ENCODE measurements around the gene PNKP. TPM values are rescaled to one million over a fixed set of nuclear protein-coding genes. Genes with fewer than 3 reads are reported as not detected.

The PNKP gene
- total and polyA plus RNA-seq, 10 of the 15 experiments (the other 5 are each of a cell fraction or from before 2014, with no cell fraction given) = 2.9 to 82.3 (median 33.2) TPM

DNA sequence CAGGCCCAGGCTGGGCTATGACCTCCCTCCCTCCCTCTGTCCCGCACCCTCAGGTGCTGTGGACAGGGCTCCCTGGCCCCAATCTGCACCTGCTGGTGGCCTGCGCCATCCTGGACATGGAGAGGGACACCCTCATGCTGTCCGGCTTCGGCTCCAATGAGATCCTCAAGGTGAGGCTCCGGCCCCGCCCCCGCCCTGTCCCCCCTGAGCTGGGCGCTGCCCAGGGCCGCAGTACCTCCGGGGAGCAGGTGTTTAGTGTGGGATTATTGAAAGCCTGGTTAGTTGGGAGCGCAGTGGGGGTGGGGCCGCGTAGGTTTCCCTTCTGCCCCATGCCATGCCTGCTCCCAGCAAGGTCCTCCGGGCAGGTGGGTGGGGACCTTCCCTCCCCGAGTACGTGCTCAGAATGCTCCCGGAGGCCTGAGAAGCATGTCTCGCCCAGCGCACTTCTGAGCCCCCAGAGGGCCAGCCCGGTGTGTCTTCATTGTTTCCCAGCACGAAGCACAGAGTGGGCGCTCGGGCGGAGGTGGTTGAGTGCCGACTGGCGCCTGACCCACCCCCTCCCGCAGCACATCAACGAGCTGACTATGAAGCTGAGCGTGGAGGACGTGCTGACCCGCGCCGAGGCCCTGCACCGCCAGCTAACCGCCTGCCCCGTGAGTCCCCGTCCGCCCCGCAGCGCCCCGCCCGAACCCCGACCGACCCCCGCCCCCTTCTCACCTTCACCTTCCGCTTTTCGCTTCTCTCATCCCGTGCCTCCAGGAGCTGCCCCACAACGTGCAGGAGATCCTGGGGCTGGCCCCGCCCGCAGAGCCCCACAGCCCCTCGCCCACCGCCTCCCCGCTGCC lies 20.5 kb upstream of the PNKP start (continued):
- TF ChIP-seq, protein P1, sequence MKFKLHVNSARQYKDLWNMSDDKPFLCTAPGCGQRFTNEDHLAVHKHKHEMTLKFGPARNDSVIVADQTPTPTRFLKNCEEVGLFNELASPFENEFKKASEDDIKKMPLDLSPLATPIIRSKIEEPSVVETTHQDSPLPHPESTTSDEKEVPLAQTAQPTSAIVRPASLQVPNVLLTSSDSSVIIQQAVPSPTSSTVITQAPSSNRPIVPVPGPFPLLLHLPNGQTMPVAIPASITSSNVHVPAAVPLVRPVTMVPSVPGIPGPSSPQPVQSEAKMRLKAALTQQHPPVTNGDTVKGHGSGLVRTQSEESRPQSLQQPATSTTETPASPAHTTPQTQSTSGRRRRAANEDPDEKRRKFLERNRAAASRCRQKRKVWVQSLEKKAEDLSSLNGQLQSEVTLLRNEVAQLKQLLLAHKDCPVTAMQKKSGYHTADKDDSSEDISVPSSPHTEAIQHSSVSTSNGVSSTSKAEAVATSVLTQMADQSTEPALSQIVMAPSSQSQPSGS (IDR thresholded peaks at IDR 0.05; ENCODE audit: low read length) = no peak
- TF ChIP-seq TARDBP (IDR thresholded peaks at IDR 0.05; ENCODE audit: borderline replicate concordance) (no peak), CBFB (IDR thresholded peaks at IDR 0.05; ENCODE audit: low read depth) (no peak), HDGF (IDR thresholded peaks at IDR 0.05) (no peak), STAT3 (IDR thresholded peaks at IDR 0.05; ENCODE audit: low read depth, low read length) (no peak), JUNB (IDR thresholded peaks at IDR 0.05) (no peak), EP300 (IDR thresholded peaks at IDR 0.05; ENCODE audit: borderline replicate concordance in 1 of 2, control insufficient read depth in 1 of 2, low read depth in 2 of 2, low read length in 2 of 2) (no peak), BCL11A (IDR thresholded peaks at IDR 0.05; ENCODE audit: low read depth, low read length) (no peak), FOS (IDR thresholded peaks at IDR 0.05; ENCODE audit: borderline replicate concordance, extremely low read depth, insufficient read length) (no peak), ETV6 (conservative IDR thresholded peaks at IDR 0.05 in 1 of 2, IDR thresholded peaks at IDR 0.05 in 1 of 2; ENCODE audit: borderline replicate concordance in 1 of 2, low read depth in 1 of 2) (no peak), EGR1 (IDR thresholded peaks at IDR 0.05; ENCODE audit: borderline replicate concordance in 1 of 2, low read depth in 2 of 2, low read length in 2 of 2) (peak in 1 of 2 experiments; percentile 3; a peak in 1 of 3 replicates), SIN3A (IDR thresholded peaks at IDR 0.05; ENCODE audit: low read depth, low read length) (no peak), ESRRA (IDR thresholded peaks at IDR 0.05; ENCODE audit: low read length) (no peak), JUND (IDR thresholded peaks at IDR 0.05; ENCODE audit: low read depth, low read length) (no peak)
- TF ChIP-seq, protein P2, sequence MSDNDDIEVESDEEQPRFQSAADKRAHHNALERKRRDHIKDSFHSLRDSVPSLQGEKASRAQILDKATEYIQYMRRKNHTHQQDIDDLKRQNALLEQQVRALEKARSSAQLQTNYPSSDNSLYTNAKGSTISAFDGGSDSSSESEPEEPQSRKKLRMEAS (IDR thresholded peaks at IDR 0.05; ENCODE audit: low read depth, low read length) = 0 out of 2 replicates have a peak, but pooled peaks have one; percentile 31
- TF ChIP-seq, protein P3, sequence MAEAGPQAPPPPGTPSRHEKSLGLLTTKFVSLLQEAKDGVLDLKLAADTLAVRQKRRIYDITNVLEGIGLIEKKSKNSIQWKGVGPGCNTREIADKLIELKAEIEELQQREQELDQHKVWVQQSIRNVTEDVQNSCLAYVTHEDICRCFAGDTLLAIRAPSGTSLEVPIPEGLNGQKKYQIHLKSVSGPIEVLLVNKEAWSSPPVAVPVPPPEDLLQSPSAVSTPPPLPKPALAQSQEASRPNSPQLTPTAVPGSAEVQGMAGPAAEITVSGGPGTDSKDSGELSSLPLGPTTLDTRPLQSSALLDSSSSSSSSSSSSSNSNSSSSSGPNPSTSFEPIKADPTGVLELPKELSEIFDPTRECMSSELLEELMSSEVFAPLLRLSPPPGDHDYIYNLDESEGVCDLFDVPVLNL (IDR thresholded peaks at IDR 0.05; ENCODE audit: low read depth, low read length) = no peak
- TF ChIP-seq, protein P4, sequence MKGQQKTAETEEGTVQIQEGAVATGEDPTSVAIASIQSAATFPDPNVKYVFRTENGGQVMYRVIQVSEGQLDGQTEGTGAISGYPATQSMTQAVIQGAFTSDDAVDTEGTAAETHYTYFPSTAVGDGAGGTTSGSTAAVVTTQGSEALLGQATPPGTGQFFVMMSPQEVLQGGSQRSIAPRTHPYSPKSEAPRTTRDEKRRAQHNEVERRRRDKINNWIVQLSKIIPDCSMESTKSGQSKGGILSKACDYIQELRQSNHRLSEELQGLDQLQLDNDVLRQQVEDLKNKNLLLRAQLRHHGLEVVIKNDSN (IDR thresholded peaks at IDR 0.05; ENCODE audit: borderline replicate concordance, extremely low read length, insufficient read depth, low read depth, low read length) = no peak
- TF ChIP-seq, protein P5, sequence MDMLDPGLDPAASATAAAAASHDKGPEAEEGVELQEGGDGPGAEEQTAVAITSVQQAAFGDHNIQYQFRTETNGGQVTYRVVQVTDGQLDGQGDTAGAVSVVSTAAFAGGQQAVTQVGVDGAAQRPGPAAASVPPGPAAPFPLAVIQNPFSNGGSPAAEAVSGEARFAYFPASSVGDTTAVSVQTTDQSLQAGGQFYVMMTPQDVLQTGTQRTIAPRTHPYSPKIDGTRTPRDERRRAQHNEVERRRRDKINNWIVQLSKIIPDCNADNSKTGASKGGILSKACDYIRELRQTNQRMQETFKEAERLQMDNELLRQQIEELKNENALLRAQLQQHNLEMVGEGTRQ (IDR thresholded peaks at IDR 0.05; ENCODE audit: borderline replicate concordance, low read depth, low read length) = no peak
- TF ChIP-seq, protein P6, sequence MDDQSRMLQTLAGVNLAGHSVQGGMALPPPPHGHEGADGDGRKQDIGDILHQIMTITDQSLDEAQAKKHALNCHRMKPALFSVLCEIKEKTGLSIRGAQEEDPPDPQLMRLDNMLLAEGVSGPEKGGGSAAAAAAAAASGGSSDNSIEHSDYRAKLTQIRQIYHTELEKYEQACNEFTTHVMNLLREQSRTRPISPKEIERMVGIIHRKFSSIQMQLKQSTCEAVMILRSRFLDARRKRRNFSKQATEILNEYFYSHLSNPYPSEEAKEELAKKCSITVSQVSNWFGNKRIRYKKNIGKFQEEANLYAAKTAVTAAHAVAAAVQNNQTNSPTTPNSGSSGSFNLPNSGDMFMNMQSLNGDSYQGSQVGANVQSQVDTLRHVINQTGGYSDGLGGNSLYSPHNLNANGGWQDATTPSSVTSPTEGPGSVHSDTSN (IDR thresholded peaks at IDR 0.05; ENCODE audit: insufficient replicate concordance, low read depth, low read length) = no peak
- TF ChIP-seq, protein P7, sequence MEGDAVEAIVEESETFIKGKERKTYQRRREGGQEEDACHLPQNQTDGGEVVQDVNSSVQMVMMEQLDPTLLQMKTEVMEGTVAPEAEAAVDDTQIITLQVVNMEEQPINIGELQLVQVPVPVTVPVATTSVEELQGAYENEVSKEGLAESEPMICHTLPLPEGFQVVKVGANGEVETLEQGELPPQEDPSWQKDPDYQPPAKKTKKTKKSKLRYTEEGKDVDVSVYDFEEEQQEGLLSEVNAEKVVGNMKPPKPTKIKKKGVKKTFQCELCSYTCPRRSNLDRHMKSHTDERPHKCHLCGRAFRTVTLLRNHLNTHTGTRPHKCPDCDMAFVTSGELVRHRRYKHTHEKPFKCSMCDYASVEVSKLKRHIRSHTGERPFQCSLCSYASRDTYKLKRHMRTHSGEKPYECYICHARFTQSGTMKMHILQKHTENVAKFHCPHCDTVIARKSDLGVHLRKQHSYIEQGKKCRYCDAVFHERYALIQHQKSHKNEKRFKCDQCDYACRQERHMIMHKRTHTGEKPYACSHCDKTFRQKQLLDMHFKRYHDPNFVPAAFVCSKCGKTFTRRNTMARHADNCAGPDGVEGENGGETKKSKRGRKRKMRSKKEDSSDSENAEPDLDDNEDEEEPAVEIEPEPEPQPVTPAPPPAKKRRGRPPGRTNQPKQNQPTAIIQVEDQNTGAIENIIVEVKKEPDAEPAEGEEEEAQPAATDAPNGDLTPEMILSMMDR (IDR thresholded peaks at IDR 0.05 in 2 of 3, conservative IDR thresholded peaks at IDR 0.05 in 1 of 3; ENCODE audit: control insufficient read depth in 2 of 3, extremely low read depth in 1 of 3, insufficient read depth in 1 of 3, low read depth in 3 of 3, low read length in 3 of 3) = no peak
